GM12892 (cell line): ENCODE results near the gene PIK3CB.

Source experiments
- POLR2A ChIP-seq: IDR thresholded peaks from 2 replicates; pipeline ENCODE4 v1.6.1; 2011; ENCODE audit warnings: low read depth, low read length, control low read depth
- POLR2AphosphoS5 ChIP-seq: IDR thresholded peaks from 2 replicates; pipeline ENCODE4 v1.6.1; 2011; ENCODE audit warnings: low read depth, low read length, control low read depth
- TAF1 ChIP-seq: IDR thresholded peaks from 2 replicates; pipeline ENCODE4 v1.6.1; 2011; ENCODE audit warnings: low read depth, mild to moderate bottlenecking, control low read depth, low read length, borderline replicate concordance

DNA sequence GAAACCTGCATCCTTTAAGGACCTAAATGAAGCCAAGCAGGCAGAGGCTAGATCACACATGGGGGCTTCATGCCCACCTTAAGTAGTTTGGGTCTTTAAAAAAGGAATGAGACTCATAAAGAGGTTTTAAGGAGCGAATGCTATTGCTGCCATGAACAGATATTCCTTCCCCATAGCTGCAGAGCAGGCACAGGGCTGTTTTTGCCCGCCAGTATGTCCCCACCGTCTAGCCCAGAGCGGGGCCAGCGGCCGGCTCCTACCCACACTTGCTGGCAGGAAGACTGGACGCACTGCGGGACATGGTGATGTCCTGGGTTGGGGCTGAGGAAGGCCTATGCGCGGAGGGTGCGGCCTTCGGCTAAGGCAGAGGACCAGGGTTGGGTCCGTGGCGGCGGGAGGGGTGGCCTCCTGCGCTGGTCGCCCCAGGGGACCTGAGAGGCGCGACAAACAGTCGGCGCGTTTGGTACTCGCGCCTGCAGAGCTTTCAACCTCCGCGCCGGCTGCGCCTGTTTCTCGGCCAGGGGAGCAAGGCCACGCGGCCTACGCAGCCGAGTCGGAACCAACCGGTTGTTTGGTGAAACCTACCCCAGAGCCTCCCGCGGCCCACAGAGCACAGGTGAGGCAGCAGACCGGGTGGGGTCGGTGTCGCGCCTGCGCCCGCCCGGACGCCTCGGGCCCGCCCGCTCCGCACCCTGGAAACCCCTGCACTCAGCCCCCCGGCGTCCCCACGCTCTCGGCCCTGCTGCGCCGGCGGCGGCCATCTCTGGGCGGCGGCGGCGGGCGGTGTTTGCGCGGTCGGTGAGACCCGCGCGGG, 226.2 kb downstream of the PIK3CB start, which contains the start of gene FAIM:
- TF ChIP-seq POLR2AphosphoS5 (peak; percentile 55; the same call in 1 of the 2 replicates), POLR2A (peak; percentile 73), TAF1 (no peak)
